Keratinocyte (primary cell): ENCODE results near the gene DPP9.

Source experiments
- CTCF ChIP-seq, 3 experiments: IDR thresholded peaks in 1 of 3; conservative IDR thresholded peaks in 1 of 3; optimal IDR thresholded peaks in 1 of 3; 2 replicates in 2 of 3; 3 replicates in 1 of 3; pipeline versions ENCODE3 to v1.5.1; 2011; ENCODE audit warnings: low read length in 3 of 3, mild to moderate bottlenecking in 3 of 3, moderate library complexity in 2 of 3, control low read depth in 1 of 3, inconsistent platforms in 1 of 3; ENCODE audit not compliant: insufficient read depth in 2 of 3; ENCODE audit errors: extremely low read depth in 1 of 3
- EZH2 ChIP-seq: IDR thresholded peaks from one replicate; pipeline ENCODE4 v1.6.1; 2012; ENCODE audit warnings: inconsistent platforms, mild to moderate bottlenecking, low read length, moderate library complexity

DNA sequence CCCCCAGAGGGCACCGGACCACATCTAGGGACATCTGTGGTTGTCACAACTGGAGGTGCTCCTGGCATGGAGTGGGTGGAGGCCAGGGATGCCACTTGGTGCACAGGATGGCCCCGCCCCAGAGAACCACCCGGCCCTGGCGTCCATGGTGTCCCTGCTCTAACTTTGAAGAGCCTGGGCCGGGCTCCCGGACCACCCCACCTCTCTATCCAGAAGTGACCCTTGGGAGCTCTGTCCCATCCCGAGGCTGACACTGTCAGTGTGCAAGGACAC is 30.6 kb downstream of the DPP9 start:
- TF ChIP-seq EZH2 (no peak), CTCF (optimal IDR thresholded peaks at IDR 0.05 in 1 of 3, IDR thresholded peaks at IDR 0.05 in 1 of 3, conservative IDR thresholded peaks at IDR 0.05 in 1 of 3; ENCODE audit: extremely low read depth in 1 of 3, insufficient read depth in 2 of 3, low read length in 3 of 3) (no peak)
